ENCODE data around the gene C5orf58.

Gene C5orf58

DNA sequence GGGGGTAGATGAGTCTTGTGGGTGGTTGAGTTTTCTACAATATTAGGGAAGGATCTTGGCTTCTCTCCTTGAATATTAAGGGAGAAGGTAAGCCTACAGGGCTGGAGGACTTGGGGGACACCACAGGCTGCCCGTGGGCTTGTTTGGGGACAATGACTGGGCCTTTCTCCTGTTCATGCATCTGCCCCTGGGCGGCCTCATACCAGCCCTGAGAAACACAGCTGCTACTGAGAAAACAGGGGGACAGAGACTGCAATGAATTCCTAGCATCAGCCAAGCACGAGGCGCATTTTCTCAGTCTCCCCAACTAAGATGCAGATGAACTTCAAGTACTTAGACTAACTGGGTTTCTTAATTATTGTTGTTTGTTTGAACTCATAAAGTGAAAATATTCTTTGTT lies 24.6 kb downstream of the C5orf58 start:
- Histone ChIP-seq H3K4me3 (ENCODE audit: insufficient read length, low read depth) (no peak overlapping the region), H3K9ac (ENCODE audit: insufficient read length, low read depth) (no peak overlapping the region), H3K9me3 (ENCODE audit: insufficient read depth, low read length) (no peaks in the 10 kb centered on the region), H3K27me3 (ENCODE audit: insufficient read depth, insufficient read length) (no peaks in the 10 kb centered on the region), H3K36me3 (ENCODE audit: insufficient read depth, insufficient read length, low read length) (no peaks in the 10 kb centered on the region), H3K4me1 (ENCODE audit: insufficient read depth, insufficient read length) (no peaks in the 10 kb centered on the region)
- no peak for DNase-seq (ENCODE audit: low read depth, low spot score)
- TF ChIP-seq ZNF274 (IDR thresholded peaks at IDR 0.05; ENCODE audit: low read depth, low read length) (no peak), YY1 (IDR thresholded peaks at IDR 0.05; ENCODE audit: insufficient read depth, insufficient read length) (no peak), SUZ12 (IDR thresholded peaks at IDR 0.05; ENCODE audit: extremely low read depth, insufficient read depth, insufficient read length) (no peak)

- Histone ChIP-seq H3K36me3 (ENCODE audit: insufficient read depth, insufficient read length, low read length) (no peaks in the 10 kb centered on the region), H3K9me3 (ENCODE audit: insufficient read depth, low read length) (no peaks in the 10 kb centered on the region), H3K4me1 (ENCODE audit: insufficient read depth, insufficient read length) (peaks cover 6% of the 10 kb centered on the region), H3K27me3 (ENCODE audit: insufficient read depth, insufficient read length) (no peaks in the 10 kb centered on the region), H3K9ac (ENCODE audit: insufficient read length, low read depth) (no peak overlapping the region), H3K4me3 (ENCODE audit: insufficient read length, low read depth) (no peak overlapping the region)
- TF ChIP-seq ZNF274 (IDR thresholded peaks at IDR 0.05; ENCODE audit: low read depth, low read length) = no peak
- DNase-seq (ENCODE audit: low read depth, low spot score) = no peak
Observed at GRCh38 chr5:170261528-170262043, 28.8 kb downstream of the C5orf58 start.

- Histone ChIP-seq H3K27me3 (ENCODE audit: insufficient read depth, insufficient read length) (peaks cover 1% of the 10 kb centered on the region), H3K4me1 (ENCODE audit: insufficient read depth, insufficient read length) (peaks cover 6% of the 10 kb centered on the region), H3K4me3 (ENCODE audit: insufficient read length, low read depth) (no peak overlapping the region), H3K36me3 (ENCODE audit: insufficient read depth, insufficient read length, low read length) (no peaks in the 10 kb centered on the region), H3K9ac (ENCODE audit: insufficient read length, low read depth) (no peak overlapping the region), H3K9me3 (ENCODE audit: insufficient read depth, low read length) (no peaks in the 10 kb centered on the region)
- DNase-seq (ENCODE audit: low read depth, low spot score) = no peak
- TF ChIP-seq SUZ12 (IDR thresholded peaks at IDR 0.05; ENCODE audit: extremely low read depth, insufficient read depth, insufficient read length) (no peak), YY1 (IDR thresholded peaks at IDR 0.05; ENCODE audit: insufficient read depth, insufficient read length) (no peak), ZNF274 (IDR thresholded peaks at IDR 0.05; ENCODE audit: low read depth, low read length) (no peak)
Observed at GRCh38 chr5:170262061-170263045, 29.6 kb downstream of the C5orf58 start.

DNA sequence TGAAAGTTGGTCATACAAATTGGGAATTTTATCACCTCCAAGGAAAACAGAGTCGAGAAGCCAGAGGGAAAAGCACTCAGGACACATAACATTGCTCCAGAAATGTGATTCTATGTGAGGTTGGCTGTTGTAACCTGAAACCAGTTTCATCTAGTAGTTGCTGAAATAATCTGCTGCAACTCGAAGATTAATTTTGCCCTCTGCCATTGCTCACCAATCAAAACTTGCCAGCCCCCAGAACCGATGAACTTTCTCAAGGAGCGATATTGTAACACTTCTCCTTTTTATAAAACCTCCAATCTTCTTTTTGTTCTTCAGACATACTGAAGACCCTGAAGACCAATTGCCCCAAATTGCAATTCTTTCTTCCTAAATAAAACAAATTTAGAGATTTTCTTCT lies 31.1 kb downstream of the C5orf58 start:
- peaks cover 5% of the 10 kb centered on the region for H3K27me3 ChIP-seq (ENCODE audit: insufficient read depth, insufficient read length)
- H3K36me3 ChIP-seq (ENCODE audit: insufficient read depth, insufficient read length, low read length) = no peaks in the 10 kb centered on the region
- no peak for DNase-seq (ENCODE audit: low read depth, low spot score)
- no peak overlapping the region for H3K4me3 ChIP-seq (ENCODE audit: insufficient read length, low read depth)
- peaks cover 6% of the 10 kb centered on the region for H3K4me1 ChIP-seq (ENCODE audit: insufficient read depth, insufficient read length)
- no peak overlapping the region for H3K9ac ChIP-seq (ENCODE audit: insufficient read length, low read depth)
- TF ChIP-seq SUZ12 (IDR thresholded peaks at IDR 0.05; ENCODE audit: extremely low read depth, insufficient read depth, insufficient read length) = no peak
- no peak for TF ChIP-seq ZNF274 (IDR thresholded peaks at IDR 0.05; ENCODE audit: low read depth, low read length)
- TF ChIP-seq YY1 (IDR thresholded peaks at IDR 0.05; ENCODE audit: insufficient read depth, insufficient read length) = no peak
- no peaks in the 10 kb centered on the region for H3K9me3 ChIP-seq (ENCODE audit: insufficient read depth, low read length)

- Histone ChIP-seq H3K36me3 (ENCODE audit: insufficient read depth, insufficient read length, low read length) (no peaks in the 10 kb centered on the region), H3K4me1 (ENCODE audit: insufficient read depth, insufficient read length) (peaks cover 6% of the 10 kb centered on the region), H3K9me3 (ENCODE audit: insufficient read depth, low read length) (no peaks in the 10 kb centered on the region), H3K4me3 (ENCODE audit: insufficient read length, low read depth) (no peak overlapping the region), H3K9ac (ENCODE audit: insufficient read length, low read depth) (no peak overlapping the region), H3K27me3 (ENCODE audit: insufficient read depth, insufficient read length) (peaks cover 5% of the 10 kb centered on the region)
- no peak for DNase-seq (ENCODE audit: low read depth, low spot score)
- no peak for TF ChIP-seq SUZ12 (IDR thresholded peaks at IDR 0.05; ENCODE audit: extremely low read depth, insufficient read depth, insufficient read length)
- no peak for TF ChIP-seq ZNF274 (IDR thresholded peaks at IDR 0.05; ENCODE audit: low read depth, low read length)
- no peak for TF ChIP-seq YY1 (IDR thresholded peaks at IDR 0.05; ENCODE audit: insufficient read depth, insufficient read length)
Observed at GRCh38 chr5:170265522-170265921, 32.7 kb downstream of the C5orf58 start.

DNA sequence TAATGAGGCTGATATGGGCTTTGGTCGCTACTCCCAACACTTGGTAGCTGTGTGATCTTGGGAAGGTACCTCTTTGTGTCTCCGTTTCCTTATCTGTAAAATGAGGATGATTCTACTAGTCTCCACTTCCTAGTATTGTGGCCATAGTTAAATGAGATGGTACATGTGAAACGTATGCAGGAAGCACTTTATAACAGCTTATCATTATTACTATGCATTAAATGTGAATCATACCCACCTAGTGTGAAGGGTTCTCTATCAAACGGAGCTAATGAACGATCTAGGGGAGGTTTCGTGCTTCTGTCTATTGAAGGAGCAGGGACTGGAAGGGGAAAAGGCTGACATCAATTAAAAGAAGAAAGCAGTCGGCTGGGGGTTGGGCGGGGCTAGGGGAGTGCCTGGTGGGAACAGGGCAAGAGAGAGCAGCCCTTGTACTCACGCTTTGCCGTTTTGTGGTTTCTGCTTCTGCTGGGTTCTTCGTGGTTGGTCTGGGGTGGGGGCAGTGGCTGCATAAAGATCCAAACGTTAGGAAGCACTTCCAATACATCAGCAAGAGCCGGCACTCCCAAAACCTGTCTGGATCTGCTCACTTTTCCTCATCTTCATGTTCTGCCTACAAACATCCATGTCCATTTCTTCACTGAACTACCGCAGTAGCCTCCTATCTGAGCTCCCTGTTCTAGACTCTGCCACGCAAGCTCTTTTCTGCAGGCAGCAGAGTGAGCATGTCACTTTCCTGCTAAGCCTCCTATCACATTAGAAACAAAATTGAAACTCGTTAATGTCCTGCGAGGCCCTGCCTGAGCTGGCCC lies 34.0 kb downstream of the C5orf58 start:
- no peaks in the 10 kb centered on the region for H3K36me3 ChIP-seq (ENCODE audit: insufficient read depth, insufficient read length, low read length)
- H3K9me3 ChIP-seq (ENCODE audit: insufficient read depth, low read length) = no peaks in the 10 kb centered on the region
- H3K4me3 ChIP-seq (ENCODE audit: insufficient read length, low read depth) = no peak overlapping the region
- no peak overlapping the region for H3K9ac ChIP-seq (ENCODE audit: insufficient read length, low read depth)
- peaks cover 5% of the 10 kb centered on the region for H3K27me3 ChIP-seq (ENCODE audit: insufficient read depth, insufficient read length)
- H3K4me1 ChIP-seq (ENCODE audit: insufficient read depth, insufficient read length) = peaks cover 6% of the 10 kb centered on the region
- TF ChIP-seq ZNF274 (IDR thresholded peaks at IDR 0.05; ENCODE audit: low read depth, low read length) (no peak), SUZ12 (IDR thresholded peaks at IDR 0.05; ENCODE audit: extremely low read depth, insufficient read depth, insufficient read length) (no peak), YY1 (IDR thresholded peaks at IDR 0.05; ENCODE audit: insufficient read depth, insufficient read length) (no peak)
- DNase-seq (ENCODE audit: low read depth, low spot score) = no peak
